H1 (cell line): Measurements from ENCODE around the gene POU4F1.

ENCODE experiments used
- EP300 ChIP-seq, 2 experiments: IDR thresholded peaks; 1 replicate in 1 of 2; 2 replicates in 1 of 2; pipeline ENCODE4 v1.6.1; 2011 to 2012; ENCODE audit warnings: low read depth in 2 of 2, low read length in 2 of 2, mild to moderate bottlenecking in 2 of 2, borderline replicate concordance in 1 of 2, inconsistent platforms in 1 of 2, moderate library complexity in 1 of 2
- TF ChIP-seq, protein P1 (sequence below), 3 experiments: IDR thresholded peaks; 1 replicate in 2 of 3; 2 replicates in 1 of 3; pipeline versions ENCODE4 v1.5.1 to v1.6.1; 2011; ENCODE audit warnings: low read length in 3 of 3, mild to moderate bottlenecking in 3 of 3, inconsistent platforms in 2 of 3, low read depth in 1 of 3, moderate library complexity in 1 of 3; ENCODE audit not compliant: insufficient read depth in 1 of 3; ENCODE audit errors: control extremely low read depth in 1 of 3

DNA sequence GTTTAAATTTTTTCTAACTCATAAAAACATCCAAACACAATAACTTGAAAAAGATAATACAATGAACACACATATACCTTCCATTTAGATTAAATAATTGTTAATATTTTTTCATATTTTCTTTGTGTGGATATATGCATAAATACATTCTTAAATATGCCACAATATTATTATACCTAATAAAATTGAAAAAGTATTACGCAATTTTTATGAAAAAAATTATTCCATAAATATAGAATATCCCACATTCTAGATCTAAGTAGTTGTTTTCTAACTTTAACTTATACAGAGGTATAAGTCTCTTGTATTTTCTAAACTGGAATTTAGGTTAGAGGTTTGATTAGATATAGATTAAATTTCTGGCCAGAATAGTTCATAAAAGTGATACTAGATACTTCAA, 34.3 kb downstream of the POU4F1 start:
- TF ChIP-seq, protein P1, sequence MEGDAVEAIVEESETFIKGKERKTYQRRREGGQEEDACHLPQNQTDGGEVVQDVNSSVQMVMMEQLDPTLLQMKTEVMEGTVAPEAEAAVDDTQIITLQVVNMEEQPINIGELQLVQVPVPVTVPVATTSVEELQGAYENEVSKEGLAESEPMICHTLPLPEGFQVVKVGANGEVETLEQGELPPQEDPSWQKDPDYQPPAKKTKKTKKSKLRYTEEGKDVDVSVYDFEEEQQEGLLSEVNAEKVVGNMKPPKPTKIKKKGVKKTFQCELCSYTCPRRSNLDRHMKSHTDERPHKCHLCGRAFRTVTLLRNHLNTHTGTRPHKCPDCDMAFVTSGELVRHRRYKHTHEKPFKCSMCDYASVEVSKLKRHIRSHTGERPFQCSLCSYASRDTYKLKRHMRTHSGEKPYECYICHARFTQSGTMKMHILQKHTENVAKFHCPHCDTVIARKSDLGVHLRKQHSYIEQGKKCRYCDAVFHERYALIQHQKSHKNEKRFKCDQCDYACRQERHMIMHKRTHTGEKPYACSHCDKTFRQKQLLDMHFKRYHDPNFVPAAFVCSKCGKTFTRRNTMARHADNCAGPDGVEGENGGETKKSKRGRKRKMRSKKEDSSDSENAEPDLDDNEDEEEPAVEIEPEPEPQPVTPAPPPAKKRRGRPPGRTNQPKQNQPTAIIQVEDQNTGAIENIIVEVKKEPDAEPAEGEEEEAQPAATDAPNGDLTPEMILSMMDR (IDR thresholded peaks at IDR 0.05; ENCODE audit: control extremely low read depth in 1 of 3, insufficient read depth in 1 of 3, low read depth in 1 of 3, low read length in 3 of 3): no peak
- TF ChIP-seq EP300 (IDR thresholded peaks at IDR 0.05; ENCODE audit: borderline replicate concordance in 1 of 2, low read depth in 2 of 2, low read length in 2 of 2): no peak
